HG02970 (cell line): ENCODE results near the gene ADCY5.

Source experiments
- ATAC-seq: cut with Tn5 transposase; IDR thresholded peaks from one replicate; pipeline ENCODE4 v1.9.1; 2021; ENCODE audit warnings: mild to moderate bottlenecking, moderate library complexity, moderate number of reproducible peaks; ENCODE audit not compliant: unreplicated experiment, low FRiP score

The ADCY5 gene

GRCh38 chr3:123411340-123412040 lies 37.4 kb downstream of the ADCY5 start:
- no peak for ATAC-seq

DNA sequence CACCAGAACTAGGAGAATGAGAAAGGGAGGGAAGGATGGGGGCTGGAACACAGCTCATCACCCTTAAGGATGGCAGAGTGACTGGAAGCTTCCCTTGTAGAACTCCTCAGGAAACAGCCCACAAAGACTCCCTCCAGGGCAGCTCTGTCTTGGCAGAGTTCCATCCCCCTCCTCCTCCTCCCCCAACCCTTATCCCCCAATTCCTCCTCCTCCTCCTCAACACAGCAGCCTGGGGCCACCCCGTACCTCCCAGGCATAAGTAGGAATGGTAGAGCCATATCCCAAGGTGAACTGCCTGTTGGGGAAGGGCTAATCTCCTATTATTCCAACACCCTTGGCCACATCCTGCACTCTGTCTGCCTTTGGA lies 38.8 kb downstream of the ADCY5 start:
- ATAC-seq = no peak

DNA sequence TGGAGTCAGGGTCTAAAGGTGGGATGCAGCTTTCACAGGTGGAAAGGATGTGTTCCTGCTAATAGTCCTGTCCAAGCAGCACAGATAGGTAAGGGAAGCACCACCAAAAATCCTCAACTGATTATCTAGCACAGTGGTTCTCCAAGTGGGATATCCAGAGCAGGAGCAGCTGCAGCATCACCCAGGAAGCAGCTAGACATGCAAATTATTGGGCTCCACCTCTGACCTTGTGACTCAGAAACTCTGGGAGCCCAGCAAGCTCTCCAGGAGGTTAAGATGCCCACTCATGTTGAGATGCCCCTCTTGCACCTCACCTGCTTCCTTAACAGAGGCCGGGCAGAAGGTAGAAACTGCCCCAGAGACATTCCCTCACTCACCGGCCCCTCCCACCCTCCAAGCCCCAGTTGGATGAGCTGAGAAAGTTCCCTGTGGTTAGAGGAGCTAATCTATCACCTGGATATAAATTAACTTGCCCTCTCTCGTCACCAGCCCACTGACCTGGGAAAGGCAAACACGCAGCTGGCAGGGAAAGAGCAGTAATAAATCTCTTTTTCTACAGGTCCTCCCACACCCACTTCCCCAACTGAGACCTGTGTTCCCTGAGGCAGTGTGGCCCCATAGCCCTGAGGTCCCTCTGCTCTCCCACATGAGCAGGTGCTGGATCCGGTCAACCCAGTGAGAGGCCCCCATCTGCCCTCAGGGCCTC lies 39.3 kb downstream of the ADCY5 start:
- ATAC-seq = no peak

DNA sequence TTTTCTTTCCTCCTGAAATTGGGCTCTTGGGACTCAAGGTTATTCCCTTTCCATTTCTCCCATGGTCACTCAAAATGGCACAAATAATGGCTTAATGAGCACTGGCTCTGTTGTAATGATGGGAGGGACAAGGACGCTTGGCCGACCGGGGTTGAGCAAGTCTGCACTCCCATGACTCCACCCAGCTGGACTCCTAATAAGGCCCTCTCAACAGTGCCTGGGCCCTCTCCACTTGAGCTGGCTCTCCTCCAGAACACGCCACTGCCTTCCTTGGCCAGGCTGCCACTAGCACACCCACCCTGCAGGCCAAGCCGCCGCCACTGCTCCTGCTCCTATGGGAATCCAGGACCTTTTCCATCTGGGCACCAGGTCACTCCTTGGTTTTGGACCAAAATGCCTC lies 42.3 kb downstream of the ADCY5 start:
- ATAC-seq = no peak

GRCh38 chr3:123405936-123406510 lies 42.9 kb downstream of the ADCY5 start:
- ATAC-seq = no peak

- no peak for ATAC-seq
These were observed 43.9 kb downstream of the ADCY5 start for GRCh38 chr3:123405021-123405420.

DNA sequence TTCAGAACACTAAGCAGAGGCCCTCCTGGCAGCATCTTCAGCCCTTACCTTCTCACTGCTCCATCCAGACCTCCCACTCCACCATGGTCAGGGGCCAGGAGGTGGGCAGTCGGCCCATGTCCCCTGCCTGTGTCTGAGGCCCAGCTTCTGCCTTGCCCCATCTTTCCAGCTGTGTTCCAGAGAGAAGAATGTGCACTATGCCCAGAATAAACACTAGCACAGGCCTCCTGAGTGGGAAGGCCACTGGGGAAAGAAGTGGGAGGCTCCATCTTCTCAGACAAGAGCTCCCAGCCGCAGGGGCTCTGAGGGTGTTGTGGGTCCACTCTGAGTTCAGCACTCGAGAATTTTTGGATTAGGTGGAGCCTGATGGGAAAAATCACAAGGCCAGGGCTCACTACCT lies 44.5 kb downstream of the ADCY5 start:
- no peak for ATAC-seq

- no peak for ATAC-seq
These were observed 46.9 kb downstream of the ADCY5 start for GRCh38 chr3:123401836-123402530.

- ATAC-seq = no peak
These were observed 48.7 kb downstream of the ADCY5 start for GRCh38 chr3:123400169-123400568.

DNA sequence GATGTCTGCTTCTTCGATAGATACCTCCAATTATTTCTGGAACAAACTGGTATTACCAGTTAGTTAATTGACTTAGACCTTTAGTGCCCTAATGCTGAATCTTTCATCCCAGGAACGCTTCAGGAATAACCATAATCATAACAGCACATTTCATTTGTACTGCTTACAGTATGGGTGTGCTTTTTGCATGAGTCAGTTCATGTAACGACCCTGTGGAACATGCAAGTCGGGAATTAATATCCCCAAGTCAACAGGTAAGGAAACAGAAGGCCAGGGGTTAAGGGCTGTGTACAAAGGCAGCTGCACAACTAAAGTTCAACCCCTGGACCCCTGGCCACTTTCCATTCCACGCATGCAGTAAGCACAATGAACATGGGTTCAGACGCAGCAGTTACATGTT lies 49.2 kb downstream of the ADCY5 start:
- ATAC-seq = no peak

DNA sequence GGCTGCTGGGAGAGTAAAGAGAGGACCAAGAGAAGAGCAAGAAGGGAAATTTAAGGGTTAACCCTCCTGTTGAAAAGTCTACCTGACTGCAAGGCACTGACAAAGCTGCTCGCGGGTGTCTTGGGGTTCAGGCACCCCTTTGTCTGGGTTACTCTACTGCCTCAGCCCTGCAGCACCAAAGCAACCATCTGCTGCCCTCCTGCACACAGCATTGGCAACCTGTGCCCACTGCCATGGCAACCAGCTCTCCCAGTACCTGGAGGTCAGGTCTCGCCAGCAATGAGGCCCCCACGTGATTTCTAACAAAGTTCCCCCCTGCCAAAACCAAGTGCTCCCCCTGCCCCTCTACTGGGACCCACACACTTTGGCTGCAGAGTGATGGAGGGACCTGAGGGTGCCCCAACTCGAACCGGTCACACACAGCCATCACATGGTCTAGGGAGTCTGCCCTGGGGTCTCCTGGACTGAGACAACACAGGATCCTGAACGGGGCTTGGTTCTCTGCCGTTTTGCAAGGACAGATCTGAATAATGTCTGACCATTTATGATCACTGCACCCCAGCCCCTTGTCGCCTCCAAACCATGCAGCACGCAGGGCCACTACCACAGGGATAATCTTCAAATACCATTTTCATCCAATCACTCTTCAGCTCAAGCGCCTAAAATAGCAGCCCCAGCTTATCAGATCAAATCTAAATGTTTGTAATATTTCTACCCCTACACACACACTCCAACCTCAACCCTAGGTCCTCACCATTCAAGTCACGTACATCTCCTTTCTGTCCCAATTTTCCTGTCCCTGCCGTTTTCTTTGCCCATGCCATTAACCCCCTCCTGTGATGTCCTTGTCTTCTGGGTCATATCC lies 50.7 kb downstream of the ADCY5 start:
- no peak for ATAC-seq

DNA sequence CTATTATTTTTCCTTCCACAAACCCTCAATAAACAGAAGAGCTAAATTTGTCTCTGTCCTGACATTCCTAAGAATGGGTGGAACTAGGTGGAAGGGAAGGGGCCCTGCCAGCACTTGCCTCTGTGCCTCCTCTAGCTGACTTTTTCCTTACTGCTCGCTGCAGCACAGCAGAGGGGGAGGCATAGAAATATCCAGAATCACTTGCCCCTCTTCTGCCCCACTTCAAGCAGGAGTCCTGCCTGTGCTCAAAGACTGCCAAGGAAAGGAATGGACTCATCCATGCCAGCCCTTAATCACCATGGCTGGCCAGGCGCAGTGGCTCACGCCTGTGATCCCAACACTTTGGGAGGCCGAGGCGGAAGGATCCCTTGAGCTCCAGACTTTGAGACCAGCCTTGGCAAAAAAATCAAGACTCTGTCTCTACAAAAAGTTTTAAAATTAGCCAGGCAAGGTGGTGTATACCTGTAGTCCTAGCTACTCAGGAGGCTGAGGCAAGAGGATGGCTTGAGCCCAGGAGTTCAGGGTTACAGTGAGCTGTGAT lies 51.8 kb downstream of the ADCY5 start:
- no peak for ATAC-seq

GRCh38 chr3:123396171-123397049 lies 52.5 kb downstream of the ADCY5 start:
- ATAC-seq = no peak

DNA sequence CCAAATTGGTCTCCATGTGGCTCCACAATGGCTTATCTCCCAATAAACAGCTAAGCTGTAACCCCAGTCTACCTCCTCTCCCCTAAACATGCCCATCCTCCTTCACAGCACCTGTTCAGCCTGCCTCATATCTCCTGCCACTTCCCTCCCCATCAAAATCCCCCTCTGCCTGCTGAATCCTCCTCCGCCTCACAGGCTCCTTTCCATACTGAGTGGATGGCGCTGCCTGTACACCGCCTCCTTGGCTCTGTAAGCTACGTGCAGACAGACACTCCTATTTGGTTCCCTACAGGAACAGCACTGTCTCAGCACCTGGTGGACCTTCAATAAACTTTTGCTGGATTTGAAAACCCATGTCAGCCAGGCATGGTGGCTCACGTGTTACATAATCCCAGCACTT lies 53.7 kb downstream of the ADCY5 start:
- ATAC-seq = no peak

DNA sequence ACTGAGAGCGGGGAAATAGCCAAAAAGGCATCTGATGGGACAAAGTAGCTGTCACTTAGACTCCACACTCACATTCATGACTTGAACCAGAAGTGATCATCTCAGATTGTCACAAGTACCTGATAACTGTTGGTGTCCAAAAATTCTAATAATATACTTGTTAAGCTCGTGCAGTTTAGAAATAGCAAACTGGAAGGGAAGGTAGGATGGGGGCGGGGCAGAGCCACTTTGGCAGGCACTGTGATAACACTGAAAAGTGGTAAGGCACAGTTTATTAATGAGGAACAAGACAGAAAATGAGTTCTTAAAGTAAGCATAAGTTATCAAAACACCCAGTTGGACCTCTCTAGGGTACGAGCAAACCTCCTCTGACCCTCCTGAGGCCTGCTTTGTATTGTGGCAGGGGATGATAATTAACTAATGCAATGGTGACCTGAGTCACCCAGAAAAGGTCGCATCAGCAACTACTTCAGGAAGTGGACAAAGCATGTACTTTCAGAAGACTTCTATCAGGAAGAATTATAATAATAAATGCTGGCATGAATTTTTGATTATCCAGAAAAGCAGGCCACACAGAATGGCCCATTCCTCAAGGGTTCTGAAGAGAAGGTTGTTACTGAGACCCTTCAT lies 54.4 kb downstream of the ADCY5 start:
- ATAC-seq = no peak

- ATAC-seq = no peak
These were observed 55.8 kb downstream of the ADCY5 start for GRCh38 chr3:123392871-123393620.

DNA sequence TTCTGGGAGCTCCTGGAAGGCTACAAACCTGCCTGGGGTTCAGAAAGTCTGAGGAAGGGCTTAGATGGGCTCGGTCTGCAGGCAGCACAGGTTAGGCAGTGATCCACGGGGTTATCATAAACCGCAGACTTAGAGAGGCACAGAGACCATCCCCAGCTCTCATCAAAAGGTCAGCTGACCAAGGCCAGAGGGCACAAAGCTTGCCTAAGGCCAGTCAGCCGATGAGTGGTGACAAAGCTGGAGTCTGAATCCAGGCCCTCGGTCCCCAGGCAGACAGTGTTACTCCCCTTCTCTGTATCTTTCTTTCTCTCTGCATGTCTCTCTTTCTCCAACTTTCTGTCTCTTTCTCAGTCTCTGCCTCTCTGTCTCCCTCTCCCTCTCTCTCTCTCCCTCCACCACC lies 56.5 kb downstream of the ADCY5 start:
- no peak for ATAC-seq
